SJCRH30 (cell line): ENCODE measurements around the gene PERM1. TPM values are rescaled to one million over a fixed set of nuclear protein-coding genes. Genes with fewer than 3 reads are reported as not detected.
"Not testable (repeated sequence)": the region's sequence is repeated elsewhere in the genome, so short reads cannot be mapped to it uniquely, and the experiment has no call there.

Experiments used
- DNase-seq, 2 experiments: peaks; one replicate each; pipeline ENCODE4 v3.0.0-alpha.2; 2015 to 2020
- H3K27ac ChIP-seq: fragments of 250-450 bp; sonication (Bioruptor Pico); 2 replicates; pipeline ENCODE4 v1.5.1; 2020; ENCODE audit warnings: mild to moderate bottlenecking, moderate library complexity
- H3K27me3 ChIP-seq: fragments of 250-450 bp; sonication (Bioruptor Pico); 2 replicates; pipeline ENCODE4 v1.5.1; 2020; ENCODE audit warnings: mild to moderate bottlenecking, moderate library complexity
- H3K36me3 ChIP-seq: fragments of 250-450 bp; sonication (Bioruptor Pico); 2 replicates; pipeline ENCODE4 v1.5.1; 2020; ENCODE audit warnings: mild to moderate bottlenecking, moderate library complexity
- H3K4me1 ChIP-seq: fragments of 250-450 bp; sonication (Bioruptor Pico); 2 replicates; pipeline ENCODE4 v1.5.1; 2020; ENCODE audit warnings: mild to moderate bottlenecking, moderate library complexity
- H3K4me3 ChIP-seq: fragments of 250-450 bp; sonication (Bioruptor Pico); 2 replicates; pipeline ENCODE4 v1.5.1; 2020; ENCODE audit warnings: mild to moderate bottlenecking, moderate library complexity
- H3K9me3 ChIP-seq: fragments of 250-450 bp; sonication (Bioruptor Pico); replicated peaks from 2 replicates; pipeline ENCODE4 v1.5.1; 2020; ENCODE audit warnings: mild to moderate bottlenecking, moderate library complexity
- total RNA-seq: library from RNA; depleted of rRNA; stranded (reverse); fragments of >200 nt; shearing (Covaris generic); gene quantifications from 2 replicates; pipeline ENCODE4 v1.2.3, GENCODE V29; 2014

The PERM1 gene
- total RNA-seq, 1 experiment from 2014 or later: not detected

GRCh38 chr1:1020000-1020404 lies 38.1 kb upstream of the PERM1 start, which contains the start of gene AGRN:
Gene AGRN (plus strand): TSS chr1:1020120. CDS start chr1:1020173, 53 bp downstream.
- H3K27me3 ChIP-seq: no peaks in the 10 kb centered on the region
- no peaks in the 10 kb centered on the region for H3K36me3 ChIP-seq
- H3K4me1 ChIP-seq: peaks cover 12% of the 10 kb centered on the region; the same call in 1 of the 2 replicates
- no peak within 1 kb of the TSS for H3K27ac ChIP-seq
- H3K4me3 ChIP-seq: peak within 1 kb of the TSS; percentile 65
- DNase-seq: no peak
- H3K9me3 ChIP-seq: no peaks in the 10 kb centered on the region

DNA sequence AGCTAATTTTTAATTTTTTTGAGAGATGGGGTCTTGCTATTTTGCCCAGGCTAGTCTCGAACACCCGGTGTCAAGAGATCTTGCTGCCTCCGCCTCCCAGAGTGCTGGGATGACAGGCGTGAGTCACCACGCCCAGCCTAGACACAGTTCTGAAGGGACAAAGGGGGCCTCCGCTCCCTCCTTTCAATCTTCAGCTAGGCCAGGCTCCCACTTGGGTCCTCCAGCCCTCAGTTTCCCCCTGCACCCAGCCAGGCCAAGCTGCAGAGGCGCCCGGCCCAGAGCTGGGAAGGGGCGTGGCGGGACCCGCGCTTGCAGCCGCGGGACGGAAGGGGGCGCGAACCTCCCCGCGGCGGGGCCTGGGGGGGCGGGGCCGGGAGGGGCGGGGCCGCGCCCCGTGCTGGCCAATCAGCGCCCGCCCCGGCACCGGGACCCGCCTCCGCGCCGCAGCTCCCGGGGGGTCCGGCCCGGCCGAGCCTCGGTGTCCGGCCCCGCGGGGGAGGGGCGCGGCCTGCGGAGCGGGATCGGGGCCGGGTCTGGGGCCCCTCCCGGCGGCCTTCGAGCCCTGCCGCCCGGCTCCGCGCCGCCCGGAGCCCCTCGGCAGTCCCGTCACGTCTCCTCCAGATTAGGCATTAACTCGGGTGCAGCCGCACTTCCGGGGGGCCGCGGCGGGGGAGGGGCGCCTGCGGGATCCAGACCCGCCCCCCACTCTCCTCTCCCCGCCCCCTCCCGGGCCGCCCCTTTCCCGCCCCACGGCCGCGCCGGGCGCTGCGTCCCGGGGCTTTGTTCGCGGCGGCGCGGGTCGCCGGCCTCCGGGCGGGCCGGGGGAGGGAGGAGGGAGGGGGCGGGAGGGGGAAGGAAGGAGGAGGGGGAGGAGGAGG lies 37.5 kb upstream of the PERM1 start:
- H3K27ac ChIP-seq: no peak overlapping the region
- H3K27me3 ChIP-seq: no peaks in the 10 kb centered on the region
- H3K36me3 ChIP-seq: no peaks in the 10 kb centered on the region
- H3K9me3 ChIP-seq: no peaks in the 10 kb centered on the region
- peak overlapping the region; percentile 57 for H3K4me3 ChIP-seq
- H3K4me1 ChIP-seq: peaks cover 12% of the 10 kb centered on the region; the same call in 1 of the 2 replicates
- DNase-seq: peak; percentile 76 to 87

GRCh38 chr1:1018321-1018685 lies 36.4 kb upstream of the PERM1 start:
- H3K27me3 ChIP-seq, H3K36me3 ChIP-seq, DNase-seq, H3K4me3 ChIP-seq, H3K9me3 ChIP-seq, H3K27ac ChIP-seq: not testable (repeated sequence)
- peaks cover 15% of the 10 kb centered on the region; the same call in 1 of the 2 replicates for H3K4me1 ChIP-seq

DNA sequence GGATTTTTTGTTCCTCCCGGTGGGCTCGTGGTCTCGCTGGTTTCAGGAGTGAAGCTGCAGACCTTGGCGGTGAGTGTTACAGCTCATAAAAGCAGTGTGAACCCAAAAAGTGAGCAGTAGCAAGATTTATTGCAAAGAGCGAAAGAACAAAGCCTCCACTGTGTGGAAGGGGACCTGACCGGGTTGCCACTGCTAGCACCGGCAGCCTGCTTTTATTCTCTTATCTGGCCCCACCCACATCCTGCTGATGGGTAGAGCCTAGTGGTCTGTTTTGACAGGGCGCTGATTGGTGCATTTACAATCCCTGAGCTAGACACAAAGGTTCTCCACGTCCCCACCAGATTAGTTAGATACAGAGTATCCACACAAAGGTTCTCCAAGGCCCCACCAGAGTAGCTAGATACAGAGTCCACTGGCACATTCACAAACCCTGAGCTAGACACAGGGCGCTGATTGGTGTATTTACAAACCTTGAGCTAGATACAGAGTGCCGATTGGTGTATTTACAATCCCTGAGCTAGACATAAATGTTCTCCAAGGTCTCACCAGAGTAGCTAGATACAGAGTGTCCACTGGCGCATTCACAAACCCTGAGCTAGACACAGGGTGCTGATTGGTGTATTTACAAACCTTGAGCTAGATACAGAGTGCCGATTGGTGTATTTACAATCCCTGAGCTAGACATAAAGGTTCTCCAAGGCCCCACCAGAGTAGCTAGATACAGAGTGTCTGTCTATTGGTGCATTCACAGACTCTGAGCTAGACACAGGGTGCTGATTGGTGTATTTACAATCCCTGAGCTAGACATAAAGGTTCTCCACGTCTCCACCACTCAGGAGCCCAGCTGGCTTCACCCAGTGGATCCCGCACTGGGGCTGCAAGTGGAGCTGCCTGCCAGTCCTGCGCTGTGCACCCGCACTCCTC lies 35.8 kb upstream of the PERM1 start:
- H3K27ac ChIP-seq, H3K4me3 ChIP-seq, H3K27me3 ChIP-seq, H3K36me3 ChIP-seq, DNase-seq, H3K9me3 ChIP-seq: not testable (repeated sequence)
- H3K4me1 ChIP-seq: peaks cover 15% of the 10 kb centered on the region; the same call in 1 of the 2 replicates

- peak; percentile 61 to 63 for DNase-seq
- no peak overlapping the region for H3K4me3 ChIP-seq
- peaks cover 5% of the 10 kb centered on the region; the same call in 1 of the 2 replicates for H3K4me1 ChIP-seq
- no peaks in the 10 kb centered on the region for H3K9me3 ChIP-seq
- no peak overlapping the region for H3K27ac ChIP-seq
- no peaks in the 10 kb centered on the region for H3K36me3 ChIP-seq
- H3K27me3 ChIP-seq: no peaks in the 10 kb centered on the region
Measured at GRCh38 chr1:1014799-1015681, 33.1 kb upstream of the PERM1 start.

DNA sequence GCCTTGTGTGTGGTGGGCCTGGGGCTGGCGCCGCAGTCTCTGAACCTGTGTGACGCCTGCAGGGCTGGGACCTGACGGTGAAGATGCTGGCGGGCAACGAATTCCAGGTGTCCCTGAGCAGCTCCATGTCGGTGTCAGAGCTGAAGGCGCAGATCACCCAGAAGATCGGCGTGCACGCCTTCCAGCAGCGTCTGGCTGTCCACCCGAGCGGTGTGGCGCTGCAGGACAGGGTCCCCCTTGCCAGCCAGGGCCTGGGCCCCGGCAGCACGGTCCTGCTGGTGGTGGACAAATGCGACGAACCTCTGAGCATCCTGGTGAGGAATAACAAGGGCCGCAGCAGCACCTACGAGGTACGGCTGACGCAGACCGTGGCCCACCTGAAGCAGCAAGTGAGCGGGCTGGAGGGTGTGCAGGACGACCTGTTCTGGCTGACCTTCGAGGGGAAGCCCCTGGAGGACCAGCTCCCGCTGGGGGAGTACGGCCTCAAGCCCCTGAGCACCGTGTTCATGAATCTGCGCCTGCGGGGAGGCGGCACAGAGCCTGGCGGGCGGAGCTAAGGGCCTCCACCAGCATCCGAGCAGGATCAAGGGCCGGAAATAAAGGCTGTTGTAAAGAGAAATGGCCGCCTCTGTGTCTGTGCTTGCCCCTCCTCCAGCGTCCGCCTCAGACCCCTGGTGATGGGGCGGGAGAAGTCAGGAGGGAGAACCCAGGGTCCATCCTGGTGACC lies 32.2 kb upstream of the PERM1 start:
- no peak overlapping the region for H3K27ac ChIP-seq

GRCh38 chr1:1013105-1013921 lies 31.4 kb upstream of the PERM1 start, which contains the start of gene ISG15:
Gene ISG15 (plus strand): TSS chr1:1013497. CDS start chr1:1013574, 77 bp downstream.
- Histone ChIP-seq H3K9me3 (no peaks in the 10 kb centered on the region), H3K27ac (no peak within 1 kb of the TSS), H3K36me3 (no peaks in the 10 kb centered on the region), H3K4me1 (peaks cover 5% of the 10 kb centered on the region; the same call in 1 of the 2 replicates), H3K27me3 (no peaks in the 10 kb centered on the region), H3K4me3 (peak within 1 kb of the TSS; percentile 58)
- peak; percentile 77 to 83 for DNase-seq

More for the DNA sequence above, 32.2 kb upstream of the PERM1 start:
- Histone ChIP-seq H3K36me3 (no peaks in the 10 kb centered on the region), H3K4me1 (peaks cover 5% of the 10 kb centered on the region; the same call in 1 of the 2 replicates), H3K9me3 (no peaks in the 10 kb centered on the region), H3K4me3 (peak overlapping the region; percentile 58), H3K27me3 (no peaks in the 10 kb centered on the region)
- no peak for DNase-seq

GRCh38 chr1:1012736-1013104 lies 30.8 kb upstream of the PERM1 start:
- not testable (repeated sequence) for H3K36me3 ChIP-seq, DNase-seq, H3K27ac ChIP-seq, H3K4me1 ChIP-seq, H3K27me3 ChIP-seq, H3K9me3 ChIP-seq
- H3K4me3 ChIP-seq: peak overlapping the region; percentile 58

- Histone ChIP-seq H3K4me1 (peaks cover 6% of the 10 kb centered on the region), H3K9me3 (no peaks in the 10 kb centered on the region), H3K36me3 (no peaks in the 10 kb centered on the region), H3K27ac (no peak overlapping the region), H3K27me3 (no peaks in the 10 kb centered on the region), H3K4me3 (no peak overlapping the region)
- no peak for DNase-seq
Measured at GRCh38 chr1:1011396-1011949, 29.6 kb upstream of the PERM1 start.

DNA sequence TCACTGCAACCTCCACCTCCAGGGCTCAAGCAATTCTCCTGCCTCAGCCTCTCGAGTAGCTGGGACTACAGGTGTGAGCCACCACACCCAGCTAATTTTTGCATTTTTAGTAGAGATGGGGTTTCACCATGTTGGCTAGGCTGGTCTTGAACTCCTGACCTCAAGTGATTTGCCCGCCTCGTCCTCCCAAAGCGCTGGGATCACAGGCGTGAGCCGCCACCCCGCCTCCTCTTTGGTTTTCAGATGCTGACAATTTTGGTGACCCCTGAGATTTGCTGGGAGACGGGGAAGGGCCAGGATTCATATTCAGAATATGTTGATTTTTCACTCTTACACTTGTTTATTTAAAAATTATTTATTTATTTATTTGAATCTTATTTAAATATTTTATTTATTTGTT lies 28.2 kb upstream of the PERM1 start:
- not testable (repeated sequence) for H3K4me3 ChIP-seq, DNase-seq, H3K9me3 ChIP-seq, H3K27me3 ChIP-seq, H3K27ac ChIP-seq, H3K36me3 ChIP-seq
- H3K4me1 ChIP-seq: peaks cover 13% of the 10 kb centered on the region

GRCh38 chr1:1006305-1007159 lies 24.6 kb upstream of the PERM1 start:
- Histone ChIP-seq H3K27me3 (no peaks in the 10 kb centered on the region), H3K27ac (peak overlapping the region; percentile 93; the same call in 1 of the 2 replicates), H3K4me3 (no peak overlapping the region), H3K4me1 (peaks cover 24% of the 10 kb centered on the region), H3K9me3 (no peaks in the 10 kb centered on the region), H3K36me3 (no peaks in the 10 kb centered on the region)
- no peak for DNase-seq

GRCh38 chr1:1005774-1006304 lies 23.9 kb upstream of the PERM1 start:
- H3K36me3 ChIP-seq: no peaks in the 10 kb centered on the region
- H3K27ac ChIP-seq: peak overlapping the region; percentile 93
- DNase-seq: no peak
- H3K4me1 ChIP-seq: peaks cover 24% of the 10 kb centered on the region
- H3K4me3 ChIP-seq: peak overlapping the region; percentile 27; the same call in 1 of the 2 replicates
- no peaks in the 10 kb centered on the region for H3K27me3 ChIP-seq
- no peaks in the 10 kb centered on the region for H3K9me3 ChIP-seq
